HL-60/S4 (cell line): ENCODE results near the gene PTPRJ.
"Not testable (repeated sequence)": the region's sequence is repeated elsewhere in the genome, so short reads cannot be mapped to it uniquely, and the experiment has no call there.

ENCODE experiments used
- in situ Hi-C: fragments of 300-500 bp; cut with MboI; formaldehyde crosslinking; loops from 2 replicates; pipeline ENCODE4 v1.14.3; 2022; ENCODE audit warnings: low sequenced_read_pairs

The PTPRJ gene

GRCh38 chr11:47980088-47980906 lies at the start of gene PTPRJ:
PTPRJ (plus strand) TSS chr11:47980559; CDS start chr11:47980913, 354 bp downstream.
- in situ Hi-C loops = no loop called here

GRCh38 chr11:47932544-47932943 lies 47.8 kb upstream of the PTPRJ start:
- in situ Hi-C loops = loop anchor here (10.0 kb wide), 1 partner anchor 182 kb away; no protein-coding TSS in a partner anchor

- in situ Hi-C loops = loop anchor here (10.0 kb wide), 1 partner anchor 181 kb away; no protein-coding TSS in a partner anchor
Measured at GRCh38 chr11:47933797-47934196, 46.6 kb upstream of the PTPRJ start.

GRCh38 chr11:47938791-47939560 lies 41.4 kb upstream of the PTPRJ start:
- in situ Hi-C loops = loop anchor here (10.0 kb wide), 1 partner anchor 176 kb away; no protein-coding TSS in a partner anchor

- in situ Hi-C loops = no loop called here
Measured at GRCh38 chr11:47940904-47941649, 39.3 kb upstream of the PTPRJ start.

GRCh38 chr11:47941907-47942558 lies 38.3 kb upstream of the PTPRJ start:
- in situ Hi-C loops = no loop called here

GRCh38 chr11:47943721-47944586 lies 36.4 kb upstream of the PTPRJ start:
- in situ Hi-C loops = no loop called here

GRCh38 chr11:47944632-47945031 lies 35.7 kb upstream of the PTPRJ start:
- in situ Hi-C loops = no loop called here

- in situ Hi-C loops = no loop called here
Measured at GRCh38 chr11:47946682-47947559, 33.4 kb upstream of the PTPRJ start.

- in situ Hi-C loops = no loop called here
Measured at GRCh38 chr11:47948137-47948536, 32.2 kb upstream of the PTPRJ start.

- in situ Hi-C loops = not testable (repeated sequence)
Measured at GRCh38 chr11:47949001-47949675, 31.2 kb upstream of the PTPRJ start.

GRCh38 chr11:47950396-47950795 lies 30.0 kb upstream of the PTPRJ start:
- in situ Hi-C loops = no loop called here

- in situ Hi-C loops = not testable (repeated sequence)
Measured at GRCh38 chr11:47951504-47951903, 28.9 kb upstream of the PTPRJ start.

- in situ Hi-C loops = no loop called here
Measured at GRCh38 chr11:47955061-47955755, 25.2 kb upstream of the PTPRJ start.

- in situ Hi-C loops = loop anchor here (10.0 kb wide), 1 partner anchor 145 kb away; no protein-coding TSS in a partner anchor
Measured at GRCh38 chr11:47960015-47960414, 20.3 kb upstream of the PTPRJ start.

GRCh38 chr11:47961383-47961782 lies 19.0 kb upstream of the PTPRJ start:
- in situ Hi-C loops = loop anchor here (10.0 kb wide), 1 partner anchor 143 kb away; no protein-coding TSS in a partner anchor

GRCh38 chr11:47964546-47964945 lies 15.8 kb upstream of the PTPRJ start:
- in situ Hi-C loops = loop anchor here (10.0 kb wide), 1 partner anchor 140 kb away; no protein-coding TSS in a partner anchor
